Activated CD4-positive, alpha-beta T cell treated with anti-CD3 and anti-CD28 coated beads, Interleukin-2, amount 50 U/mL, for 16 hours (primary cell): ENCODE results near the gene ZG16B.

Source experiments
- DNase-seq: peaks from one replicate; pipeline ENCODE4 v3.0.0-alpha.2; 2020

The ZG16B gene

DNA sequence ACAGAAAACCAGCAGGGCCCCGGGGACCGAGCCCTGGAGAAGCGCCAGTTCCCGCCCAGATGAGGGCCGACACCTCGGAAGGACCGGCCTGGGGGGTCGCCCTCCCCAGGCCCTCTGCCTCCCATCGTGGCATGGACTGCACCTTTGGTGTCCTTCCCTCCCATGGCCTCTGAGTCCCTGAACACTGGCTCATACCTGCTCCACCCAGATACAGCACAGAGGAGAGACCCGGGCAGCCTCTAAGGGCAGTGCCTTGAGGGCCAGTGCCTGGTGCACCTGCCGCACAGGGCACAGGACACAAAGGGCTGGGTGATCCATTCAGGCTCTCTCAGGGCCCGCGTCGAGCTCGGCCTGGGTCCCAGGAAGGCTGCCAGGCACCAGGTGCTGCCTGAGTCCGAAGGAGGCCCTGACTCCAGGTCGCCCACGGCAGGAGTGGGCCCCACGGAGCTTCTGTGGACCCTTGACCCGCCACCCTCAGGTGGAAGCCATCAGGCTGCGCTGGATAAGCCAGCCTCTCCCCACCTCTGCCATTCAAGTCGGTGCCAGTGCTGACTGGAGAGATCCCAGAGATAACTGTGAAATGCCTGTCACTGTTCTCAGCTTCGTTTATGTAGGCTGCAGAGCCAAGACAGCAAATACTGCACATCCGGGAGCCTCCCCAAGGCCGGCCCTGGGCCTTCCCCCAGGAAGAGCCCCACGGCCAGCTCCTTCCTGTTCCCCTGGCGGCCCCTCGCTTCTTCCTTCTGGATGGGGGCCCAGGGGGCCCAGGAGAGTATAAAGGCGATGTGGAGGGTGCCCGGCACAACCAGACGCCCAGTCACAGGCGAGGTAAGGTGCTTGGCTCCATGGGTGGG, at the start of gene ZG16B:
TSS of gene ZG16B (plus strand) at position 803 of the 854 bp plus-strand sequence. CDS start 139 bp downstream, outside the sequence.
- DNase-seq, result no peak

GRCh38 chr16:2782583-2783351, 47.3 kb upstream of the ZG16B start:
- DNase-seq, result no peak

DNA sequence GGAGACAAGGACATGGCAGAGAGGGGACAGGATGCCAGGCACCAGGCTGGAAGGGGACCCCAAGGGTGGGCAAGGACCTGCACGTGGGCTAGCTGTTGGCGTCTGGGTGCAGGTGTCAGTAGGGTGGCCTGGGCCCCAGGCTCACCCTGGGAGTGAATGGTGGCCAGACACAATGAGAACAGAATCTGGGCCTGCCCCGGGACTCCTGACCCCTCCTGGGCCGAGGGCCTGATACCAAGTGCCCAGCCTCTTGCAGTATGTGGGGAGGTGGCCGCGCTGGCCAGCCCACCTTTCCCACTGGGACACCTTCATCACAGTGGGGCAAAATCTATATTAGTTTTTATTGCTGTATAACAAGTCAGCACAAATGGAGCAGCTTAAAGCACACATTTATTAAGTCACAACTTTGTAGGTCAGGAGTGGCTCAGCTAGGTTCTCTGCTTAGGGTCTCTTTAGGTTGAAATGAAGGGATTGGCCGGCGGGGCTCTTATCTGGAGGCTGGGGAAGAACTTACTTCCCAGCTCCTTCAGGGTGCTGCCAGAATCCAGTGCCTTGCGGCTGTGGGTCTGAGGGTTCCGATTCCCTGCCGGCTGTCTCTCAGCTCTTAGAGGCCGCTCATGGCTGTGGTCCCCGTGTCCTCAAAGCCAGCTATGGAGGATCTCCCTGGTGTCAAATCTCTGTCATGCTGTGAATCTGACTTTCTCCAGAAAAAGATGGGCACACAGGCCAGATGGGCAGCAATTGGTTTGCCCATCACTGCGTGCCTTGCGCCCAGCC, 46.3 kb upstream of the ZG16B start:
- DNase-seq, result no peak

DNA sequence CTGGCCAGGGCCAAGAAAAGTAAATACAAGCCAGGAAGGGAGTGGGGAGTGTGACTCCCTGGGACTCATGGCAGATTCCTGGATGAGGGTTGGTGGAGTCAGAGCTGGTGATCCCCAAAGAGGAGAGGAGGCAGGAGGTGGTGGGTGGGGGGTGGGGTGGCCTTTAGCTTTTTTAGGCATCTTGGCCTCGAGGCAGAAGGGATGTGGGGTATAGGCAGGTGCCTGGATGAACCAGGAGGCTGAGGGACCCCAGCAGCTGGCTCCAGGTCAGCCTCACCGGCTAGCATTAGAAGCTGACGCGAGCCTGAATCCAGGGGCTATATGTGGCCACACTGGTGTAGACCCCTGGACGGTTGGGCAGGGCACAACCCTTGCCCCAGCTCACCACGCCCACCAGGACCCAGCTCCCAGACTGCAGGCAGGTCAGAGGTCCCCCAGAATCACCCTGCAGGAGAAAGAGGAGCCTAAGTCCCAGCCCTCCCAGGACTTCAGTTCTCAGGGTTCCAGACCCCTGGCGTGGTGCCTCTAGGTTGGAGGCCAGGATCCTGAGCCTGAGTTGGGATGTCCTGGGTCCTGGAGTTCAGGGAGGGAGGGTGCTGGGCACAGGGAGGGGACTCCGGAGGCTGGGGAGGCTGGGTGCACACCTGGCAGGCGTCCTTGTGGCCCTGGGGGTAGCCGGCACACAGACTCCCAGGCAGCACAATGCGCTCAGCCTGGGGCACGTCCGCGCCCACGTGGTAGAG, 45.6 kb upstream of the ZG16B start:
- DNase-seq, result no peak

GRCh38 chr16:2785101-2785991, 44.8 kb upstream of the ZG16B start:
- no peak for DNase-seq

GRCh38 chr16:2786061-2786825, 43.9 kb upstream of the ZG16B start:
- no peak for DNase-seq

DNA sequence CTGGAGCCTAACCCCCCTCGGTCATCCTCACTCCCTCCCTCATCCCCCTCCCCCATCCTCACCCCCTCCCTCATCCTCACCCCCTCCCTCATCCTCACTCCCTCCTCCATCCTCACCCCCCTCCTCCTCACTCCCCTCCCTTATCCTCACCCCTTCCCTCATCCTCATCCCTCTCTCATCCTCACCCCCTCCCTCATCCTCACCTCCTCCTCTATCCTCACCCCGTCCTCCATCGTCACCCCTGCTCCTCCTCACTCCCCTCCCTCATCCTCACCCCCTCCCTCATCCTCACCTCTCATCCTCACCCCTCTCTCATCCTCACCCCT, 43.3 kb upstream of the ZG16B start:
- no peak for DNase-seq

- no peak for DNase-seq
Measured at GRCh38 chr16:2787406-2787805, 42.7 kb upstream of the ZG16B start, which contains the start of gene PRSS33. Gene PRSS33, minus strand, starts transcription at chr16:2787560. Its CDS starts 1,013 bp downstream, at chr16:2786547.

DNA sequence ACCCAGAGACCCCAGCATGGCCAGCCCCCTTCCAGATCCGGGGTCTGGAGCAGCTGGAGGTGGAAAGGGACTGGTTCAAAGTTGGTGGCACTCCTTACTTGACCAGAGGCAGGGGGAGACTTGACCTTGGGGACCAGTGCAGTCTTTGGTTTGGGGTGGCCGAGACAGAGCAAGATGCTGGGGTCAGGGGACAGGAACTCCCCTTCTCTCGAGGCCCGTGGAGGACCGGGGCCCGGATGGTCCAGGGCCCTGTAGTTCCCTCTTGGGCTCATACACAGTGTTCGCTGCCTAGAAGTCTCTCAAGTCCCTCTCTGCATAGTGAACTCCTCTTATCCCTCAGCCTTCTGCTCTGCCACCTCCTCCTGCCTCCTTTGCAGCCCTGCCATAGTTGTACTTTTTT, 42.1 kb upstream of the ZG16B start:
- DNase-seq, result no peak

GRCh38 chr16:2790631-2791030, 39.5 kb upstream of the ZG16B start:
- DNase-seq, result no peak

DNA sequence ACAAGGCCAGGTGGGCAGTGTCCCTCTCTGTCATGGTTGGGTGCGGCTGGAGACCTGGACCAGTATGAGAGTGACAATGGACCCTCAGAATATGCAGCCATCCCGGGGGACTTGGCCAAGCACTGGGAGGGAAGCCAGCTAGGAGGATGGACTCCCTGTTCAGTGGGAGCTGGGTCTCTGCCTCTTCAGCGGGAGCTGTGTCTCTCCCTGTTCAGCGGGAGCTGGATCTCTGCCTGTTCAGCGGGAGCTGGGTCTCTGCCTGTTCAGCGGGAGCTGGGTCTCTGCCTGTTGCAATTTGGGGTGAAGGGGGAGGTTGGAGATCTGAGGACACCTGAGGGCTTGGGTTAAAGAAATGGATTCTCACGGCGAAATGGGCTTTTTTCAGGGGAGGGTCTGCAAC, 38.9 kb upstream of the ZG16B start:
- no peak for DNase-seq

- DNase-seq, result no peak
Measured at GRCh38 chr16:2792940-2793339, 37.2 kb upstream of the ZG16B start.

DNA sequence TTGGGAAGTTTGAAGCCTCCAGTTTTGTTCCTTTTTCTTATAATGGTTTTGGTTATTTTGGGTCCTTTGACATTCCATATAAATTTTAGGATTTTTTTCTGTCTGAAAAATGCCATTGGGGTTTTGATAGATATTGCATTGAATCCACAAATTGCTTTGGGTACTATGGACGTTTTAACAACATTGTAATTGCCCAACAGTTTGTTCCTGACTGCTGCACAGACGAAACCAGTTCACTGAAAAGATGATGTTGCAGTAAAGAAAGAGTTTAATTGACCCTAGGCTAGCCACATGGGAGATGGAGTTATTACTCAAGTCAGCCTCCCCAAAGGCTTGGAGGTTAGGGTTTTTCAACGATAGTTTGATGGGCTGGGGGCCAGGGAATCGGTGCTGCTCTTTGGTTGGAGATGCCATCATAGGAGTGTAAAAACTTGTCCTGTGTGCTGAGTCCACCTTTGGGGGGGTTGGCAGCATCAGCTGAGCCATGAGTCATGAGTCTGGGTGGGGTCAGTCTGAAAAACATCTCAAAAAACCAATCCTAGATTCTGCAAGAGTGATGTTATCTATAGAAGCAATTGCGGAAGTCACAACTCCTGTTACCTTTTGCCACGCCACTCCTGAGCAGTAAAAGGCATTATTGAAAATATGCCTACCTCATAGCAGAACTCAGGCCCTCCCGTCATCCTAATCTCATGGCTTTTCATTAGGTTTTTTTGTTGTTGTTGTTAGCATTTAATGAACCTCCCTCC, 34.5 kb upstream of the ZG16B start:
- DNase-seq, result no peak

DNA sequence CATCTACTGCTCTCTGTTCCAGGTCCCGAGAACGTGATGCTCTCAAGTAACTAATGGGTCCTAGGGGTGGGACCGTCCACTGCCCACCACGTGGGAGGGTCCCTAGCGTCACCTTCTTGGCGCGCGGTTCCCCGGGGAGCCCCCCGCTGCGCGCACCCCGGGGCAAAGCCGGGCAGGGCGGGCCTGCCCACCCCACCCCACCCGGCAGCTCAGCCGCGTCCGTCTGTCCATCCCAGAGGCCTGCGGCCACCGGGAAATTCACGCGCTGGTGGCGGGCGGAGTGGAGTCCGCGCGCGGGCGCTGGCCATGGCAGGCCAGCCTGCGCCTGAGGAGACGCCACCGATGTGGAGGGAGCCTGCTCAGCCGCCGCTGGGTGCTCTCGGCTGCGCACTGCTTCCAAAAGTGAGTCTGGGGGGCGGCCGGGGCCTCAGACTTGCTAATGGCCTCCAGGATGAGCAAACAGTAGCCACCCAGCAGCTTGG, 31.3 kb upstream of the ZG16B start:
- no peak for DNase-seq

DNA sequence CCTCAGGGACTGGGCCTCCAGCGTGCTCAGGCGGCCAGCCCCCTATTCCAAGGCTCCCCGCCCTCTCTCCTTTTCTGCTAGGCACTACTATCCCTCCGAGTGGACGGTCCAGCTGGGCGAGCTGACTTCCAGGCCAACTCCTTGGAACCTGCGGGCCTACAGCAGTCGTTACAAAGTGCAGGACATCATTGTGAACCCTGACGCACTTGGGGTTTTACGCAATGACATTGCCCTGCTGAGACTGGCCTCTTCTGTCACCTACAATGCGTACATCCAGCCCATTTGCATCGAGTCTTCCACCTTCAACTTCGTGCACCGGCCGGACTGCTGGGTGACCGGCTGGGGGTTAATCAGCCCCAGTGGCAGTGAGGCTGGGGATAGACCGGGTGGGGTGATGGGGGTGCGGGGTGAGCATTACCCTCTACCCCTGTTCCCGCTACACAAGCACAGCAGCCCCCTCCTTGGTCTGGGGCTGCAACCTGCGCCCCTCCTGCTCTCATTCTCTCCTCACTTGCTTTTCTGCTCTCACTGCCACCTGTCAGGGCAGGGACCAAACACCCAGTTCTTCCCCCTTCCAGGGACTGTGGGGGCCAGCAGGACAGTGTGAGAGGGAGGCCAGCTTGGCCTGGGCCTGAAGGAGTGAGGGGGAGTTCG, 30.8 kb upstream of the ZG16B start:
- no peak for DNase-seq

GRCh38 chr16:2799859-2800226, 30.3 kb upstream of the ZG16B start:
- no peak for DNase-seq

DNA sequence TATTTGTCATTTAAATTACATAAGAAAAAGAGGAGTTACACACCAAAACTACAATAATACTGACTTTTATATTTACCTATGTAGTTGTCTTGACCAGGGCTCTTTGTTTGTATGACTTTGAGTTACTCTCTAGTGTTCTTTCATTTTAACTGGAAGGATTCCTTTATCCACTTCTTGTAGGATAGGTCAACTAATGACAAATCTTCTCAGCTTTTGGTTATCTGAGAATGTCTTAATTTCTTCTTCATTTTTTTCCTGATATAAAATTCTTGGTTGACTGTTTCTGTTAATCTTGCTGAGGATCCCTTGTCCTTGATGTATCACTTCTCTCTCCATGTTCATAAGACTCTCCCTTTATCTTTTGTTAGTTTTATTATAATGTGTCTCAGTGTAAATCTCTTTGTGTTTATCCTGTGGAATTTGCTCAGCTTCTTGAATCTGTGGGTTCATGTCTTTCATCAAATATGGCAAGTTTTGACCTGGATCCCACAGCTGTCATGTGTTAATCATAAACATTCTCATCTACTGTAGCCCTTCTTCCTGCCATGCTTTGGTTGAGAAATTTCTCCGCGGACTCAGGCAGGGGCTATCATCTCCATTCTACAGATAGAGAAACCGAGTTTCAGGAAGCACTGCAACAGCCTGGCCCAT, 26.4 kb upstream of the ZG16B start:
- no peak for DNase-seq

DNA sequence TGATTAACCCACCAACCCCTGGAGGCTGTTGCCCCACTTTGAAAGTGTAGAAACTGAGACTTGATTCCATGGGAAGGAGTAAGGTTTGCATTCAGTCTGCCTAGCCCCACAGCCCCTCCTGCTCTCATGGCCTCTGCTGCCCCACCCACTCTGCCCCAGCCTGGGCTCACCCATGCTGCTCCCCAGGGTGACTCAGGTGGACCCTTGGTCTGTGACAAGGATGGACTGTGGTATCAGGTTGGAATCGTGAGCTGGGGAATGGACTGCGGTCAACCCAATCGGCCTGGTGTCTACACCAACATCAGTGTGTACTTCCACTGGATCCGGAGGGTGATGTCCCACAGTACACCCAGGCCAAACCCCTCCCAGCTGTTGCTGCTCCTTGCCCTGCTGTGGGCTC, 25.4 kb upstream of the ZG16B start:
- DNase-seq, result no peak

DNA sequence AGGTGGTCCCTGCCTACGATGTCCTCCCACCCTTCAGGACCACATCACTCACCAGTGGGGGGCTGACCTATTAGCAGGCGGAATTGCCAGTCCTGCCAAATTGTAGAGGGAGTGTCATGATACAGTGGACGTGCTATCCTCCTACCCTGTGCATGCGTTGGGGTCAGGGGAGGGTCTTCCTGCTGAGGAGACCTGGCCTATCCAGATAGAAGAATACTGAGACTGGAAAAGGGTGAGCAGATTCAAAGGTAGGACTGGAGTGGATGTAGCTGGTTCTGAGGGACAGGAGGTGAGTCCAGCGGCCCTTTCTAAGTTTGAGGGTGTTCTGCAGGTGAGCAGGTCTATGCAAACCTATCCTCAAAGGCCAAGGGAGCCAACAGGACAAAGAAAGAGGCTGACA, 23.8 kb upstream of the ZG16B start:
- no peak for DNase-seq
